NT2/D1 (cell line): ENCODE measurements around the gene REEP3.

Experiments
- DNase-seq: peaks from one replicate; pipeline ENCODE4 v3.0.0-alpha.2; 2011; ENCODE audit warnings: low read depth, low spot score
- H3K27me3 ChIP-seq: 2 replicates; pipeline ENCODE4 v1.6.0; 2011; ENCODE audit warnings: mild to moderate bottlenecking; ENCODE audit not compliant: insufficient read length, insufficient read depth
- H3K36me3 ChIP-seq: 2 replicates; pipeline ENCODE4 v1.6.1; 2011; ENCODE audit warnings: mild to moderate bottlenecking, low read length, mixed read lengths; ENCODE audit not compliant: insufficient read depth, insufficient read length
- H3K4me1 ChIP-seq: 2 replicates; pipeline ENCODE4 v1.5.1; 2011; ENCODE audit not compliant: insufficient read depth, insufficient read length
- H3K4me3 ChIP-seq: 2 replicates; pipeline ENCODE4 v1.5.1; 2011; ENCODE audit warnings: low read depth; ENCODE audit not compliant: insufficient read length
- H3K9ac ChIP-seq: 2 replicates; pipeline ENCODE4 v1.6.0; 2011; ENCODE audit warnings: low read depth; ENCODE audit not compliant: insufficient read length
- H3K9me3 ChIP-seq: 2 replicates; pipeline ENCODE4 v1.5.1; 2011; ENCODE audit warnings: mild to moderate bottlenecking, low read length; ENCODE audit not compliant: insufficient read depth
- SUZ12 ChIP-seq: IDR thresholded peaks from 2 replicates; pipeline ENCODE4 v1.6.1; 2011; ENCODE audit not compliant: insufficient read length, insufficient read depth; ENCODE audit errors: extremely low read depth
- YY1 ChIP-seq: IDR thresholded peaks from 2 replicates; pipeline ENCODE4 v1.6.1; 2011; ENCODE audit not compliant: insufficient read length, insufficient read depth
- ZNF274 ChIP-seq: IDR thresholded peaks from 2 replicates; pipeline ENCODE4 v1.6.1; 2011; ENCODE audit warnings: mild to moderate bottlenecking, low read depth, low read length

Gene REEP3

DNA sequence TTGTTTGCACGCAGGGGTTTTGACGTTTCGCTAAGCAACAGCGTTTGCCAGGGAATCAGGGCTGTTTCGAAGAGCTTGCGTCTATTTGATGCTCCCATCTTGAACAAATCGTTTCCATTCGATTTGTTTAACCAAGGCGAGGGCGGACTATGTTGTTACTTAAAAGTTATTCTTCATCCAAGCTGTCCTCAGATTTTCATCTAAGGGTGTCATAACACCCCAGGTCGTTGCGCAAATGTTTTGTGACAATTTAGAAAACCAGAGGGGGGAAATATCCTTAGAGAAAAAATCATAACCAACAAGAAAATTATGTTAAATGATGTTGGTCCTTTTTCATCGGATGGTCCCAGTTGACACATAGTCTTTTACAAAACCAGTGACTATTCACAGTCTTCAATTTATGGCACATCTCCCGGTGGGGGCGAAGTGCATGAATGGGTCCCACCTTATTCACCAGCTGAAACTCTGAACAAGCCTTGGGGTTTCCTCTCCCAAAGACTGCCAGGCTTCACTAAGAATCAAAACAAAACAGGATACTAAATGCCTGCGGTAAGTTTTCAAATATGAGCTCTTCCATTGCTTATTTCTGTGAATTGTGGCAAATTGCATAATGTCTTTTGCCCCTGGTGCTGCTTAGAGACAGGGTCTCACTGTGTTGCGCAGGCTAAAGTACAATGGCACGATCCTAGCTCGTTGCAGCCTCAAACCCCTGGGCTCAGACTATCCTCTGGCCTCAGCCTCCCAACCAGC is 109.9 kb downstream of the REEP3 start:
- Histone ChIP-seq H3K36me3 (no peaks in the 10 kb centered on the region), H3K27me3 (no peaks in the 10 kb centered on the region), H3K4me1 (no peaks in the 10 kb centered on the region), H3K4me3 (peak overlapping the region; percentile 54), H3K9ac (peak overlapping the region; percentile 81), H3K9me3 (no peaks in the 10 kb centered on the region)
- no peak for TF ChIP-seq YY1
- TF ChIP-seq ZNF274, result no peak
- TF ChIP-seq SUZ12, result no peak
- DNase-seq, result no peak

DNA sequence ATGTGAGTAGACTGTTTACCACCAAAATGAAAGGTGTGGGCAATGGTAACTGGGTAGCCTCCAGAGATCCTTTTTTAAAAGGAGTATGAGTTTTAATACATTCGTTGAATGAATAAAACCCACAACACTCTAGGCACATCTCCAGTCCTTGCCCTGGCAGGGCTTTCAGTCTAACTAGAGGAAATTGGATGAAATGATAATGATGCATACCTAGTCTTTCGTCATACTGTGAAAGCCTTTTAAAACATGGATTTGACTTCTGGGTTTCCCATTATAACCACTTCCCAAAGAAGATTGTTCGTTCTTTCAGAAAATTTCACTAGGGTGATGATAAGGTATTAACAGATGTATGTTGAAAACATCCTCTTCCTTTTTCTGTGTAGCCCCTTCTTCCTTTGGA is 110.8 kb downstream of the REEP3 start:
- no peak for DNase-seq
- Histone ChIP-seq H3K9me3 (no peaks in the 10 kb centered on the region), H3K4me1 (no peaks in the 10 kb centered on the region), H3K27me3 (no peaks in the 10 kb centered on the region), H3K9ac (no peak overlapping the region), H3K36me3 (no peaks in the 10 kb centered on the region), H3K4me3 (no peak overlapping the region)
- TF ChIP-seq ZNF274, result no peak
- no peak for TF ChIP-seq SUZ12
- TF ChIP-seq YY1, result no peak

DNA sequence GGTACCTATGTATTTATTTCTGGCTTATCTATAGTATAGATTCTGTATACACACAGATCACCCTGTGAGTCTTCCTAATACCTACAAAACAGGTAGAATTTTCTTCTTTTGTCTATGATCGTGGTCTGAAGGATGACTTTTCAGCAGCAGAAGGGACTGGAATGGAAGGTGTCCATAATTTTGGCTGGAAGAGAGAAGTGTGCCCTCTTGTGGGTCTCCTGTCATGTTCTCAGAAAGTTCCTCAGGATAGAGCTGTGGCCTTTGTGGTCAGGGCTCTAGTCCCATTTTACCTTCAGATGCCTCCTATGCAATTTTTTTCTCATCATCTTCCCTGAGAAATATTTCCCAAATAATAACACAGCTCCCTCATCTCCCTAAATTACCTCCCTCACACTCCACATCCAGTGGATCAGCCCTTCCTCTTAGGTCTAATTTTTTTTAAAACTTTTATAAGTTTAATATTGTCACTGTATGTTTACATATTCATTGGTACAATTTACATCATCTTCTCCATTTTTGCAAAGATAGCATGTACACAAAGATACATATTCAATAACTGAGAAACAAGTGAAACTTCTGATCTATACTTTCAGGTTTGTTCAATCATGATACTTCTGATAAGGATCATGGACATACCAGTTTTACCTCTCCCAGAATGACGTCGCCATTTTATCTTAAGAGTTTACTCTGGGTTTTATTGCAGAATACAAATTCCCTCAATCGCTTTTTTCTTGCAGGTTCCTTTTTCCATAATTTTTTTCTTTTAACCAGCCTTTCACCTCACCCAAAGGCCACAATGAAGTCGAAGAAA is 112.7 kb downstream of the REEP3 start:
- H3K4me3 ChIP-seq, result no peak overlapping the region
- DNase-seq, result peak; percentile 27
- H3K27me3 ChIP-seq, result no peaks in the 10 kb centered on the region
- H3K9me3 ChIP-seq, result no peaks in the 10 kb centered on the region
- H3K9ac ChIP-seq, result no peak overlapping the region
- no peaks in the 10 kb centered on the region for H3K36me3 ChIP-seq
- no peaks in the 10 kb centered on the region for H3K4me1 ChIP-seq
- TF ChIP-seq ZNF274, result no peak
- no peak for TF ChIP-seq SUZ12
- no peak for TF ChIP-seq YY1

DNA sequence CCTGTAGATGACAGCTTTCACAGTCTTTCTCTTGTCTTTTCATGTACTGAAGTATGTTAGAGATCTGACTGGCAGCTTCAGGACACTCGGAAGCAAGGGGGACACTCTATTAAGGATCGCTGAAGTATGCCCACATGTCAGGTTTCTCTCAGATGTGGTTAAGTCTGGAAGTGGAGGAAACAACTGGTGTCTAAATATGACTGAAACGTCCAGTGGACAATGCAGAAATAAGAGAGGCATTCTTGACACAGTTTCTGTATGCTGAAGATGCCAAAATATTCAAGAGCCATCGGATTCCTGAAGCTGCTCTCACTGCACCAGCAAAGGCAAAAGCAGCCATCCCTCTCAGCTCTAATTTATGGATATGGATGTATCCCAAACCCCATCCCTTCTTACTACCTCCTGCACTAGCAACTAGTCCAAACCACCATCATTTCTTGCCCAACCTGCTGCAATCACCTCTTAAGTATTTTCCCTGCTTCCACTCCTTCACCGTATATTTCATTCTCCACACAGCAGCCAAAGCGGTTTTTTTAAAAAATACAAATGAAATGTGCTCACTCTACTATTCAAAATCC is 113.4 kb downstream of the REEP3 start:
- no peaks in the 10 kb centered on the region for H3K4me1 ChIP-seq
- no peaks in the 10 kb centered on the region for H3K9me3 ChIP-seq
- no peak overlapping the region for H3K9ac ChIP-seq
- H3K27me3 ChIP-seq, result no peaks in the 10 kb centered on the region
- no peaks in the 10 kb centered on the region for H3K36me3 ChIP-seq
- TF ChIP-seq YY1, result no peak
- no peak for TF ChIP-seq ZNF274
- no peak for TF ChIP-seq SUZ12
- no peak overlapping the region for H3K4me3 ChIP-seq
- DNase-seq, result no peak

DNA sequence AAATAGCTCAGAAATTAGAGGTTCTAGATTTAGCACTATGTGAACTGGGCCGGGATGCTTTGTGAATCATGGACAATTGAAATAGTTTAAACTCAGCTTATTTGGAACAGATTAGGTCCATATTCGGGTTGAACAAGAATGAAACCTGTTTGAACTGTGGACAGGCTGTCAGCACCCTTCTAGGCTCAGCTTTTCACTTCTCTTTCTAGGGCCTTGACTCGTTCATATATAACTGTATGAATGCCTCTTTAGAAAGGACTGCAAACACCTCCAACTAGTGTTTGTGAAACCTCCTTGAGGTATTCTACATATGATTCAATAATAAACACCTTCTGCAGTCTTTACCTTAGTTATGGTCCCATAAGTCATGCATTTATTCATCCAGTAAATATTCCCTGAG is 115.6 kb downstream of the REEP3 start:
- H3K4me1 ChIP-seq, result no peaks in the 10 kb centered on the region
- H3K27me3 ChIP-seq, result no peaks in the 10 kb centered on the region
- no peak for DNase-seq
- H3K9me3 ChIP-seq, result no peaks in the 10 kb centered on the region
- no peak overlapping the region for H3K9ac ChIP-seq
- H3K4me3 ChIP-seq, result no peak overlapping the region
- TF ChIP-seq ZNF274 (no peak), SUZ12 (no peak)
- H3K36me3 ChIP-seq, result no peaks in the 10 kb centered on the region

GRCh38 chr10:63637901-63638327 is 116.7 kb downstream of the REEP3 start:
- Histone ChIP-seq H3K4me3 (no peak overlapping the region), H3K9ac (no peak overlapping the region), H3K4me1 (no peaks in the 10 kb centered on the region), H3K36me3 (no peaks in the 10 kb centered on the region), H3K9me3 (no peaks in the 10 kb centered on the region), H3K27me3 (no peaks in the 10 kb centered on the region)
- TF ChIP-seq ZNF274, result no peak
- TF ChIP-seq SUZ12, result no peak
- DNase-seq, result no peak

DNA sequence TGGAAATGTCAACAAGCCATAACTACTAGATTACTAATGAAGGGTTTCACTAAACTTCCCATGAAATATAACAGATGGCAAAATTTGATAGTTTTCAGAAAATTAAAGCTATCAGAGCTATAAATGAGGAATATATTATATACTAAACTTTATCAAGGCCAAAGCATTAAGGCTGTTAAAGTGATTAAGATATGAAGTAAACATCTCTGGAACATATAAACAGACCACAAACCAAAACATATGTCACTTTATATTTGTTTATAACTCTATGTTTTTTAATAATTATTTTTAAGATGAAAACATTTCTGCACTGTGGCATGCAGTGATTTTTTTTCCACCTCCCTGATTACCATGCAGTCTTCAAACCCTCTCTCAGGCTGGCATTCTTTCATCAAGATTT is 120.2 kb downstream of the REEP3 start:
- no peak for TF ChIP-seq SUZ12
- TF ChIP-seq ZNF274, result no peak
- no peak for TF ChIP-seq YY1
- H3K4me3 ChIP-seq, result no peak overlapping the region
- no peak for DNase-seq

More for the DNA sequence above, 120.2 kb downstream of the REEP3 start:
- Histone ChIP-seq H3K9me3 (no peaks in the 10 kb centered on the region), H3K36me3 (no peaks in the 10 kb centered on the region), H3K4me1 (no peaks in the 10 kb centered on the region), H3K27me3 (no peaks in the 10 kb centered on the region), H3K9ac (no peak overlapping the region)
